ENCODE measurements around the gene CA12.

DNA sequence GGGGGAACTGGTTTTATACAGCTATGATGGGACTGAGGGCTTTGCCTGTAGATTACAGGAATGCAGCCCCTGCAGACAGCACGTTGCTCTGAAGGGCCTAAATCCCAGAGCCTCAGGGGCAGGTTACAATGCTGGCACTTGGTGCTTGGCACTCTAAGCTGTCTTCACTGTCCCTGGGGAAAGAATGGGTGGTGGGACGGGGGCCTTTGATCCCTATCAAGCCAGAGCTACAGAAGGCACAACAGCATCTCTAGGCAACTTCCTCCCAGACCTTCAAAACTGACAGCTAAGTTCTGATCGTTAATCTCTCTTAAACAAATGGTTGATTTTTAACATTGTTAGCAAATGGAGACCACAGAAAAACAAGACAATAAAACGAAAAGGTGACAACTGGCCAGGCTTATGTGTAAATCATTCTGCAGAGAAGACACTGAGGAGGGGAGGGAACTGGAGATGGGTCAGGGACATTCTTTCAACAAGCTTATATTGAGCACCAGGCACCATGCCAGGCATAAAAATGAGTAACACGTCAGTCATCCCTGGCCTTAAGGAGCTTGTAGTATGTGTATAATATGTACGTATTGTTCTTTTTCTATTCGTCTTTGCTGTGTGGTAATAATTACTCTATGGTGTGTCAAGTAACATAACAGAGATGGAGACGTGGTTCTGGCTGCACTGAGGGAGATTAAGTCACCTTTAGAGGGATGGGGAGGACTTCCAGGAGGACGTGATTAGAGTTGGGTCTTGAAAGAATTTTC, 49.1 kb downstream of the CA12 start:
- TF ChIP-seq CTCF (IDR thresholded peaks at IDR 0.05), result no peak
- no peak for TF ChIP-seq POLR2A (IDR thresholded peaks at IDR 0.05)
